Tibial nerve (tissue), 3 donors: ENCODE results near the gene PLPPR2.

ENCODE experiments used
- POLR2A ChIP-seq, 2 donors: fragments of 450-650 bp; IDR thresholded peaks; one replicate each; pipeline ENCODE4 v1.6.1; 2017; ENCODE audit warnings: antibody characterized with exemption in 2 of 2, mild to moderate bottlenecking in 2 of 2, moderate library complexity in 2 of 2
- TF ChIP-seq, protein P1 (sequence below), 5 experiments: fragments of 200-600 bp in 3 of 5; fragments of 450-650 bp in 2 of 5; sonication (generic) in 3 of 5; IDR thresholded peaks; one replicate each; pipeline ENCODE4 v1.5.1; 2016 to 2019; ENCODE audit warnings: antibody characterized with exemption in 5 of 5, mild to moderate bottlenecking in 3 of 5, moderate library complexity in 2 of 5

DNA sequence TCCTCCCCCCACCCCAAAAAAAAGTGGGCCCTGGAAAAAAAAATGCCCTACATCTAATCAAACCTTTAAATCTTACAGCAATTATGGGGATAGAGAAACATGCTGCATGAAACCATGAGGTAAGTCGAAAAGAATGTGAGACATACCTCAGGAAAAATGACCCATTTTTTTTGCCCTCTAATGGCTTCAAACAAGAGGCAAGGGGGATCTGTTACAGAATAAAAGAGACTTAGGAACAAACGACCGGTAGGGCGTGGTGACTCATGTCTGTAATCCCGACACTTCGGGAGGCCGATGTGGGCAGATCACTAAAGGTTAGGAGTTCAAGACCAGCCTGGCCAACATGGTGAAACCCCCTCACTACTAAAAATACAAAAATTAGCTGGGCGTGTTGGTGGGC is 55.5 kb downstream of the PLPPR2 start:
- TF ChIP-seq, protein P1, sequence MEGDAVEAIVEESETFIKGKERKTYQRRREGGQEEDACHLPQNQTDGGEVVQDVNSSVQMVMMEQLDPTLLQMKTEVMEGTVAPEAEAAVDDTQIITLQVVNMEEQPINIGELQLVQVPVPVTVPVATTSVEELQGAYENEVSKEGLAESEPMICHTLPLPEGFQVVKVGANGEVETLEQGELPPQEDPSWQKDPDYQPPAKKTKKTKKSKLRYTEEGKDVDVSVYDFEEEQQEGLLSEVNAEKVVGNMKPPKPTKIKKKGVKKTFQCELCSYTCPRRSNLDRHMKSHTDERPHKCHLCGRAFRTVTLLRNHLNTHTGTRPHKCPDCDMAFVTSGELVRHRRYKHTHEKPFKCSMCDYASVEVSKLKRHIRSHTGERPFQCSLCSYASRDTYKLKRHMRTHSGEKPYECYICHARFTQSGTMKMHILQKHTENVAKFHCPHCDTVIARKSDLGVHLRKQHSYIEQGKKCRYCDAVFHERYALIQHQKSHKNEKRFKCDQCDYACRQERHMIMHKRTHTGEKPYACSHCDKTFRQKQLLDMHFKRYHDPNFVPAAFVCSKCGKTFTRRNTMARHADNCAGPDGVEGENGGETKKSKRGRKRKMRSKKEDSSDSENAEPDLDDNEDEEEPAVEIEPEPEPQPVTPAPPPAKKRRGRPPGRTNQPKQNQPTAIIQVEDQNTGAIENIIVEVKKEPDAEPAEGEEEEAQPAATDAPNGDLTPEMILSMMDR (IDR thresholded peaks at IDR 0.05): no peak
- no peak for TF ChIP-seq POLR2A (IDR thresholded peaks at IDR 0.05)
